HCT116 (cell line): Measurements from ENCODE around the gene FRG1. TPM values are rescaled to one million over a fixed set of nuclear protein-coding genes. Genes with fewer than 3 reads are reported as not detected.

Experiments
- ATAC-seq: fragments of 200-7000 bp; cut with Tn5 transposase; 2 replicates; pipeline ENCODE4 v1.9.1; 2020; ENCODE audit warnings: mild to moderate bottlenecking, moderate library complexity
- BruUV-seq: library from RNA; stranded (reverse); fragments of 400-500 nt; replicated peaks from 2 replicates; lab custom pipeline; 2021; lab: Mats Ljungman, UMichigan
- CTCF ChIA-PET: fragments of 300-600 bp; sonication (Branson Sonifier 250); formaldehyde crosslinking; loops from one replicate; lab custom pipeline; 2021; ENCODE audit warnings: antibody characterized with exemption; lab: Charles Lee
- POLR2A ChIA-PET: fragments of 300-600, 350-600 bp; sonication (Branson Sonifier 250); formaldehyde crosslinking; loops from one replicate; lab custom pipeline; 2021; ENCODE audit warnings: antibody characterized with exemption; lab: Charles Lee
- RAD21 ChIA-PET, 2 experiments: fragments of 300-600 bp; sonication (Branson Sonifier 250); formaldehyde crosslinking; loops; one replicate each; lab custom pipeline; 2023; ENCODE audit warnings: low total read pairs in 2 of 2; ENCODE audit not compliant: uncharacterized antibody in 2 of 2, unreplicated experiment in 2 of 2, low non-redundant PET in 1 of 2; lab: Charles Lee
- DNase-seq: peaks from one replicate; pipeline ENCODE4 v3.0.0-alpha.2; 2010; ENCODE audit warnings: low read depth, low spot score
- H2AFZ ChIP-seq: fragments of 200-600 bp; shearing (Covaris generic), sonication (generic); 2 replicates; pipeline ENCODE4 v1.6.1; 2017; ENCODE audit warnings: low read depth, mixed run types, mixed read lengths, antibody characterized with exemption, low read length; ENCODE audit not compliant: poor library complexity, severe bottlenecking
- H3K27ac ChIP-seq: 2 replicates; pipeline ENCODE4 v1.5.1; 2012; ENCODE audit warnings: low read depth, low read length
- H3K27me3 ChIP-seq: fragments of 200-600 bp; sonication (generic); 2 replicates; pipeline ENCODE4 v1.6.1; 2016; ENCODE audit warnings: mixed run types, low read length, mixed read lengths; ENCODE audit not compliant: insufficient read depth
- H3K36me3 ChIP-seq, 2 experiments: fragments of 200-500 bp in 1 of 2; fragments of 200-600 bp in 1 of 2; sonication (Bioruptor generic) in 1 of 2; sonication (generic) in 1 of 2; 2 replicates each; pipeline versions ENCODE4 v1.5.1 to v1.6.1; 2014 to 2016; ENCODE audit warnings: low read length in 2 of 2, inconsistent platforms in 1 of 2, mixed read lengths in 1 of 2, mixed run types in 1 of 2; ENCODE audit not compliant: insufficient read depth in 2 of 2, control insufficient read depth in 1 of 2
- H3K4me1 ChIP-seq, 2 experiments: fragments of 200-600 bp in 1 of 2; sonication (generic) in 1 of 2; 2 replicates each; pipeline versions ENCODE4 v1.5.1 to v1.6.1; 2012 to 2017; ENCODE audit warnings: low read length in 2 of 2, inconsistent platforms in 1 of 2, mild to moderate bottlenecking in 1 of 2, mixed read lengths in 1 of 2, mixed run types in 1 of 2, moderate library complexity in 1 of 2; ENCODE audit not compliant: insufficient read depth in 2 of 2, control insufficient read depth in 1 of 2
- H3K4me2 ChIP-seq: fragments of 200-600 bp; sonication (generic); 2 replicates; pipeline ENCODE4 v1.6.1; 2017; ENCODE audit warnings: mixed run types, low read length, mixed read lengths
- H3K4me3 ChIP-seq, 2 experiments: fragments of 200-600 bp in 1 of 2; sonication (generic) in 1 of 2; replicated peaks in 1 of 2; 2 replicates each; pipeline ENCODE4 v1.5.1; 2011 to 2016; ENCODE audit warnings: low read length in 2 of 2, control low read depth in 1 of 2, low read depth in 1 of 2, mild to moderate bottlenecking in 1 of 2, mixed read lengths in 1 of 2, mixed run types in 1 of 2
- H3K79me2 ChIP-seq: fragments of 200-600 bp; sonication (generic); 2 replicates; pipeline ENCODE4 v1.6.1; 2017; ENCODE audit warnings: mild to moderate bottlenecking, mixed run types, low read length, moderate library complexity, mixed read lengths; ENCODE audit not compliant: insufficient read depth
- H3K9ac ChIP-seq: fragments of 200-600 bp; sonication (generic); 2 replicates; pipeline ENCODE4 v1.6.1; 2016; ENCODE audit warnings: low read length, mixed read lengths
- H3K9me2 ChIP-seq: fragments of 200-600 bp; sonication (generic), shearing (Covaris generic); 2 replicates; pipeline ENCODE4 v1.6.1; 2017; ENCODE audit warnings: mixed run types, mild to moderate bottlenecking, moderate library complexity; ENCODE audit not compliant: insufficient read depth
- H3K9me3 ChIP-seq, 2 experiments: fragments of 200-500 bp in 1 of 2; fragments of 200-600 bp in 1 of 2; sonication (Bioruptor generic) in 1 of 2; sonication (generic) in 1 of 2; 2 replicates each; pipeline ENCODE4 v1.6.1; 2014 to 2017; ENCODE audit warnings: low read length in 2 of 2, mixed read lengths in 2 of 2, inconsistent platforms in 1 of 2, low read depth in 1 of 2, mild to moderate bottlenecking in 1 of 2, mixed run types in 1 of 2, moderate library complexity in 1 of 2; ENCODE audit not compliant: control insufficient read depth in 1 of 2, insufficient read depth in 1 of 2
- H4K20me1 ChIP-seq: fragments of 200-600 bp; sonication (generic), shearing (Covaris generic); 2 replicates; pipeline ENCODE4 v1.6.1; 2017; ENCODE audit warnings: mixed run types, mild to moderate bottlenecking, moderate library complexity; ENCODE audit not compliant: insufficient read depth
- CBX3 ChIP-seq: IDR thresholded peaks from 2 replicates; pipeline ENCODE4 v1.6.1; 2012; ENCODE audit warnings: low read depth
- EGR1 ChIP-seq: IDR thresholded peaks from 2 replicates; pipeline ENCODE4 v1.6.1; 2012; ENCODE audit warnings: low read depth
- ELF1 ChIP-seq: IDR thresholded peaks from 2 replicates; pipeline ENCODE4 v1.6.1; 2012; ENCODE audit warnings: low read depth, borderline replicate concordance
- EZH2 ChIP-seq: fragments of 200-600 bp; sonication (generic); IDR thresholded peaks from 2 replicates; pipeline ENCODE4 v1.6.1; 2017; ENCODE audit warnings: antibody characterized with exemption, mixed run types
- EZH2phosphoT487 ChIP-seq: fragments of 200-600 bp; IDR thresholded peaks from 2 replicates; pipeline ENCODE4 v1.6.1; 2018; ENCODE audit warnings: antibody characterized with exemption, borderline replicate concordance
- FOSL1 ChIP-seq: IDR thresholded peaks from 2 replicates; pipeline ENCODE4 v1.6.1; 2012; ENCODE audit warnings: low read depth
- POLR2AphosphoS5 ChIP-seq: IDR thresholded peaks from 2 replicates; pipeline ENCODE4 v1.6.1; 2011; ENCODE audit warnings: mild to moderate bottlenecking, low read depth, low read length, moderate library complexity
- SIN3A ChIP-seq: IDR thresholded peaks from 2 replicates; pipeline ENCODE4 v1.6.1; 2012; ENCODE audit warnings: low read depth
- SP1 ChIP-seq: IDR thresholded peaks from 2 replicates; pipeline ENCODE4 v1.6.1; 2012; ENCODE audit warnings: low read depth
- SRF ChIP-seq: IDR thresholded peaks from 2 replicates; pipeline ENCODE4 v1.6.1; 2012; ENCODE audit warnings: low read depth
- TCF7L2 ChIP-seq: IDR thresholded peaks from 2 replicates; pipeline ENCODE4 v1.7.0; 2011; ENCODE audit warnings: borderline replicate concordance, inconsistent platforms; ENCODE audit not compliant: insufficient read depth, insufficient read length; ENCODE audit errors: extremely low read depth
- YY1 ChIP-seq: IDR thresholded peaks from 2 replicates; pipeline ENCODE4 v1.6.1; 2011; ENCODE audit warnings: low read length, low read depth, moderate library complexity, mild to moderate bottlenecking; ENCODE audit not compliant: insufficient replicate concordance; ENCODE audit errors: extremely low read depth
- ZFX ChIP-seq: fragments of 450-650 bp; IDR thresholded peaks from 2 replicates; pipeline ENCODE4 v1.6.1; 2017
- ZNF274 ChIP-seq: fragments of 200-500 bp; sonication (Bioruptor generic); IDR thresholded peaks from 2 replicates; pipeline ENCODE4 v1.6.1; 2014; ENCODE audit warnings: mild to moderate bottlenecking, low read depth, low read length, inconsistent platforms
- intact Hi-C: fragments of 100-400 bp; cut with micrococcal nuclease; formaldehyde crosslinking; loops from 2 replicates; pipeline ENCODE4 v1.10.0; 2022
- total RNA-seq: library from RNA; stranded (reverse); gene quantifications from one replicate; pipeline ENCODE4 v1.2.1, GENCODE V29; 2021; ENCODE audit not compliant: unreplicated experiment
- TF ChIP-seq, protein P1 (sequence below): IDR thresholded peaks from 2 replicates; pipeline ENCODE4 v1.6.1; 2012
- TF ChIP-seq, protein P2 (sequence below): IDR thresholded peaks from 2 replicates; pipeline ENCODE4 v1.6.1; 2011; ENCODE audit warnings: mild to moderate bottlenecking, low read length, moderate library complexity; ENCODE audit not compliant: insufficient replicate concordance; ENCODE audit errors: extremely low read depth
- TF ChIP-seq, protein P3 (sequence below): IDR thresholded peaks from 2 replicates; pipeline ENCODE4 v1.6.1; 2012
- TF ChIP-seq, protein P4 (sequence below): IDR thresholded peaks from 2 replicates; pipeline ENCODE4 v1.6.1; 2012; ENCODE audit warnings: low read depth
- TF ChIP-seq, protein P5 (sequence below), 3 experiments: fragments of 200-600 bp in 1 of 3; sonication (generic) in 1 of 3; IDR thresholded peaks in 2 of 3; conservative IDR thresholded peaks in 1 of 3; 2 replicates each; pipeline ENCODE4 v1.5.1; 2012 to 2017; ENCODE audit warnings: low read depth in 2 of 3, low read length in 2 of 3, antibody characterized with exemption in 1 of 3, borderline replicate concordance in 1 of 3, control low read depth in 1 of 3, mild to moderate bottlenecking in 1 of 3, mixed read lengths in 1 of 3, mixed run types in 1 of 3, moderate library complexity in 1 of 3; ENCODE audit not compliant: insufficient read depth in 1 of 3

FRG1 gene
- total RNA-seq, 1 experiment from 2014 or later = 44.5 TPM

DNA sequence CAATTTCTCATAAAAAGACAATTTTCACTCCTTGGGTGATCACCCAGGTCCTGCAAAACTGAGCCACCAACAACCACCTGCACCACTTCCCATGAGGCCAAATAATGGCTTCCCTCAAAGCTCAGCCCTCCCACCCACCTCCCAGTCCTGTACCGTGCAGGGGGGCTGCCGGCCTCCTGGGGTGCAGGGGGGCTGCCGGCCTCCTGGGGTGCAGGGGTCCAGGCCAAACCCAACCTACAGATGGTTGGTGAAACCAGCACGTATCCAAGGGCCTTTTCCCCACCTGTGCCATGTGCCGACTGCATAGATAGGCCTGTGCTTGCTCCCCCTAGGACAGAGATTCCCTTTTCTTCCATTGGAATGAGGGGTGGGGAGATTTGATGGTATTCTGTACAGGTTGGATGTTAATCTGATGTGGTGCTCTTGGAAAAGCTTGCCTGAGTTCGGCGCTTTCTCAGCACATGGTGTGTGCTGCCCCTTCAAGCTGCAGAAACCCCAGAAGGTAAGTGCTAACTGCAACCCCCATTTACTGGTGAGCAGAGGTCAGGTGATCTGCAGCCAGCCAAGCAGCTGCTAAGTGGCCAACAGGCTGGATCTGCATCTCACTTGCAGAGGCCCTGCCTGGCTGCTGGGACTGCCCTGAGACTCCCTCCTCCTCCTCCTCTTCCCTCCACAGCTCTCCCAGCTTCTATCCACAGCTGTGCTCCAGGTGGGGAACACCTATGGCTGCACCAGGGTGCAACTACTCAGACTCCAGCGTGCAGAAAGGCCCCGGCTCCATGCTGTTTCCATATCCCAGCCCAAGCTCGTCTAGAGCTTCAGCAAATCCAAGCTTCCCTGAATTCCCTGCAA, 38.8 kb downstream of the FRG1 start:
- ATAC-seq (no peak), DNase-seq (no peak)
- Histone ChIP-seq H3K27ac (no peak overlapping the region), H3K27me3 (no peaks in the 10 kb centered on the region), H2AFZ (no peak overlapping the region), H3K9me3 (no peaks in the 10 kb centered on the region), H3K4me1 (no peaks in the 10 kb centered on the region), H4K20me1 (no peaks in the 10 kb centered on the region), H3K4me2 (no peak overlapping the region), H3K9me2 (no peaks in the 10 kb centered on the region), H3K9ac (no peak overlapping the region), H3K36me3 (no peaks in the 10 kb centered on the region), H3K4me3 (no peak overlapping the region), H3K79me2 (no peaks in the 10 kb centered on the region)
- intact Hi-C loops = no loop called here
- CTCF ChIA-PET = no interaction called here
- TF ChIP-seq YY1 (no peak), TCF7L2 (no peak), EZH2phosphoT487 (no peak), SIN3A (no peak), FOSL1 (no peak), SP1 (no peak), ZNF274 (no peak), POLR2AphosphoS5 (no peak), EZH2 (no peak), SRF (no peak), EGR1 (no peak), ELF1 (no peak), CBX3 (no peak), ZFX (no peak)
- TF ChIP-seq, protein P1, sequence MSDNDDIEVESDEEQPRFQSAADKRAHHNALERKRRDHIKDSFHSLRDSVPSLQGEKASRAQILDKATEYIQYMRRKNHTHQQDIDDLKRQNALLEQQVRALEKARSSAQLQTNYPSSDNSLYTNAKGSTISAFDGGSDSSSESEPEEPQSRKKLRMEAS = no peak
- TF ChIP-seq, protein P2, sequence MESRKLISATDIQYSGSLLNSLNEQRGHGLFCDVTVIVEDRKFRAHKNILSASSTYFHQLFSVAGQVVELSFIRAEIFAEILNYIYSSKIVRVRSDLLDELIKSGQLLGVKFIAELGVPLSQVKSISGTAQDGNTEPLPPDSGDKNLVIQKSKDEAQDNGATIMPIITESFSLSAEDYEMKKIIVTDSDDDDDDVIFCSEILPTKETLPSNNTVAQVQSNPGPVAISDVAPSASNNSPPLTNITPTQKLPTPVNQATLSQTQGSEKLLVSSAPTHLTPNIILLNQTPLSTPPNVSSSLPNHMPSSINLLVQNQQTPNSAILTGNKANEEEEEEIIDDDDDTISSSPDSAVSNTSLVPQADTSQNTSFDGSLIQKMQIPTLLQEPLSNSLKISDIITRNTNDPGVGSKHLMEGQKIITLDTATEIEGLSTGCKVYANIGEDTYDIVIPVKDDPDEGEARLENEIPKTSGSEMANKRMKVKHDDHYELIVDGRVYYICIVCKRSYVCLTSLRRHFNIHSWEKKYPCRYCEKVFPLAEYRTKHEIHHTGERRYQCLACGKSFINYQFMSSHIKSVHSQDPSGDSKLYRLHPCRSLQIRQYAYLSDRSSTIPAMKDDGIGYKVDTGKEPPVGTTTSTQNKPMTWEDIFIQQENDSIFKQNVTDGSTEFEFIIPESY = no peak
- TF ChIP-seq, protein P3, sequence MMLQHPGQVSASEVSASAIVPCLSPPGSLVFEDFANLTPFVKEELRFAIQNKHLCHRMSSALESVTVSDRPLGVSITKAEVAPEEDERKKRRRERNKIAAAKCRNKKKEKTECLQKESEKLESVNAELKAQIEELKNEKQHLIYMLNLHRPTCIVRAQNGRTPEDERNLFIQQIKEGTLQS = no peak
- TF ChIP-seq, protein P4, sequence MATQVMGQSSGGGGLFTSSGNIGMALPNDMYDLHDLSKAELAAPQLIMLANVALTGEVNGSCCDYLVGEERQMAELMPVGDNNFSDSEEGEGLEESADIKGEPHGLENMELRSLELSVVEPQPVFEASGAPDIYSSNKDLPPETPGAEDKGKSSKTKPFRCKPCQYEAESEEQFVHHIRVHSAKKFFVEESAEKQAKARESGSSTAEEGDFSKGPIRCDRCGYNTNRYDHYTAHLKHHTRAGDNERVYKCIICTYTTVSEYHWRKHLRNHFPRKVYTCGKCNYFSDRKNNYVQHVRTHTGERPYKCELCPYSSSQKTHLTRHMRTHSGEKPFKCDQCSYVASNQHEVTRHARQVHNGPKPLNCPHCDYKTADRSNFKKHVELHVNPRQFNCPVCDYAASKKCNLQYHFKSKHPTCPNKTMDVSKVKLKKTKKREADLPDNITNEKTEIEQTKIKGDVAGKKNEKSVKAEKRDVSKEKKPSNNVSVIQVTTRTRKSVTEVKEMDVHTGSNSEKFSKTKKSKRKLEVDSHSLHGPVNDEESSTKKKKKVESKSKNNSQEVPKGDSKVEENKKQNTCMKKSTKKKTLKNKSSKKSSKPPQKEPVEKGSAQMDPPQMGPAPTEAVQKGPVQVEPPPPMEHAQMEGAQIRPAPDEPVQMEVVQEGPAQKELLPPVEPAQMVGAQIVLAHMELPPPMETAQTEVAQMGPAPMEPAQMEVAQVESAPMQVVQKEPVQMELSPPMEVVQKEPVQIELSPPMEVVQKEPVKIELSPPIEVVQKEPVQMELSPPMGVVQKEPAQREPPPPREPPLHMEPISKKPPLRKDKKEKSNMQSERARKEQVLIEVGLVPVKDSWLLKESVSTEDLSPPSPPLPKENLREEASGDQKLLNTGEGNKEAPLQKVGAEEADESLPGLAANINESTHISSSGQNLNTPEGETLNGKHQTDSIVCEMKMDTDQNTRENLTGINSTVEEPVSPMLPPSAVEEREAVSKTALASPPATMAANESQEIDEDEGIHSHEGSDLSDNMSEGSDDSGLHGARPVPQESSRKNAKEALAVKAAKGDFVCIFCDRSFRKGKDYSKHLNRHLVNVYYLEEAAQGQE = no peak
- TF ChIP-seq, protein P5, sequence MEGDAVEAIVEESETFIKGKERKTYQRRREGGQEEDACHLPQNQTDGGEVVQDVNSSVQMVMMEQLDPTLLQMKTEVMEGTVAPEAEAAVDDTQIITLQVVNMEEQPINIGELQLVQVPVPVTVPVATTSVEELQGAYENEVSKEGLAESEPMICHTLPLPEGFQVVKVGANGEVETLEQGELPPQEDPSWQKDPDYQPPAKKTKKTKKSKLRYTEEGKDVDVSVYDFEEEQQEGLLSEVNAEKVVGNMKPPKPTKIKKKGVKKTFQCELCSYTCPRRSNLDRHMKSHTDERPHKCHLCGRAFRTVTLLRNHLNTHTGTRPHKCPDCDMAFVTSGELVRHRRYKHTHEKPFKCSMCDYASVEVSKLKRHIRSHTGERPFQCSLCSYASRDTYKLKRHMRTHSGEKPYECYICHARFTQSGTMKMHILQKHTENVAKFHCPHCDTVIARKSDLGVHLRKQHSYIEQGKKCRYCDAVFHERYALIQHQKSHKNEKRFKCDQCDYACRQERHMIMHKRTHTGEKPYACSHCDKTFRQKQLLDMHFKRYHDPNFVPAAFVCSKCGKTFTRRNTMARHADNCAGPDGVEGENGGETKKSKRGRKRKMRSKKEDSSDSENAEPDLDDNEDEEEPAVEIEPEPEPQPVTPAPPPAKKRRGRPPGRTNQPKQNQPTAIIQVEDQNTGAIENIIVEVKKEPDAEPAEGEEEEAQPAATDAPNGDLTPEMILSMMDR (IDR thresholded peaks at IDR 0.05 in 2 of 3, conservative IDR thresholded peaks at IDR 0.05 in 1 of 3; ENCODE audit: borderline replicate concordance in 1 of 3, insufficient read depth in 1 of 3, low read depth in 2 of 3, low read length in 2 of 3) = no peak
- POLR2A ChIA-PET = no interaction called here
- no TSS peak for BruUV-seq
- RAD21 ChIA-PET = no interaction called here
